Left renal cortex interstitium (tissue), 4 donors: ENCODE results near the gene KRT222. TPM values are rescaled to one million over a fixed set of nuclear protein-coding genes. Genes with fewer than 3 reads are reported as not detected.

Experiments used
- DNase-seq, 4 donors: peaks; one replicate each; pipeline ENCODE4 v3.0.0-alpha.2; 2013; ENCODE audit warnings: low read depth in 4 of 4, low spot score in 2 of 4, missing footprints in 1 of 4
- polyA plus RNA-seq, 4 donors: library from polyadenylated mRNA; unstranded; fragments of 120-200 nt; gene quantifications; one replicate each; pipeline ENCODE4 v1.2.1, GENCODE V29; 2013; ENCODE audit not compliant: insufficient read length in 4 of 4

The KRT222 gene
- polyA plus RNA-seq, 4 donors = 0.07 to 0.51 (median 0.25) TPM

DNA sequence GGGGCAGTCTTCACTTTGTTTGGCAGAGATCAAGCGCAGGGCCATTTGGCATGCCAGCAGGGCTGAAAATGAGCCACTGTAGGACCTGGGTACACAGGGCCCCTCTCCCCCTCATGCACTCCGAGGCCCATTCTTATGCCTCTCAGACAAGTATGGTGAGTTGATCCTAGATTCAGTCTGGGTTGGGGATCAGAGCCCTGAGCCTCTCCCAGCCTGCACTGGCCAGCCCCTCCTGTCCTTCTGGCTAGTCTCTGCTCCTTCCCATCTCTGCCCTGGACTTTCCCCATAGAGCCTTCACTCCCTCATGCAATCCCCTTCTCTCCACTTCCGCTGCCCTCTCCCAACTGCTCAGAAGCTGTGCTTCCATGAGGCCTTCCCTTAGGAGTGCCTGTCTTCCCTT lies 48.4 kb downstream of the KRT222 start:
- no peak for DNase-seq

DNA sequence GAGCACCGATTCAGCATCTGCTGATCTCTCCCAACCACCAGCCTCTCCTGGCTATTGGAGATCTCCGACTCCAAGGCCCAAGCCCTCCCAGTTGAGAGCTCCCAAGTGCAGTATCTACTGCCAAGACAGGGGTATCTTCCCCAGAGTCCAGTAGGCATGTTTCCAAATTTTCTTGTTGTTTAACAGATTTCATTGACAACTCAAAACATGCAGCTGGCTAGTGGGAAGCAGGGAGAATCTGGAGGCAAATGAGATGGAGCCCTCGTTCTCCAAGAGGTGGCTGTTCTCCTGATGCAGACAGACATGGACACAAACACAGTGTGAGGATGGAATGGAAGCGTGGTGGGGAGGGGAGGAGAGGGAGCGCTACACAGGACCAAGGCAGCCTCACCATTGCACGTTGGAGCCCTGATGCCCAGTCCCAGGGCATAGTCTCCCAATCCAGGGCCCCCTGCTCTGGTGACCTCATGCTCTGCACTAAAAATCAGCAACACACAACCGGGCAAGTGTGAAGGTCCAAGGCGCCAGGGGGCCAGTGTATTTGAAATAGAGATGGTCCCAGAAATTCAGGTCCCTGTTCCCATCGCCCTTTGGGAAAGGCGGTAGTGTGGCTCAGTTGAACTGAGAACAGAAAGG lies 49.0 kb downstream of the KRT222 start:
- no peak for DNase-seq

DNA sequence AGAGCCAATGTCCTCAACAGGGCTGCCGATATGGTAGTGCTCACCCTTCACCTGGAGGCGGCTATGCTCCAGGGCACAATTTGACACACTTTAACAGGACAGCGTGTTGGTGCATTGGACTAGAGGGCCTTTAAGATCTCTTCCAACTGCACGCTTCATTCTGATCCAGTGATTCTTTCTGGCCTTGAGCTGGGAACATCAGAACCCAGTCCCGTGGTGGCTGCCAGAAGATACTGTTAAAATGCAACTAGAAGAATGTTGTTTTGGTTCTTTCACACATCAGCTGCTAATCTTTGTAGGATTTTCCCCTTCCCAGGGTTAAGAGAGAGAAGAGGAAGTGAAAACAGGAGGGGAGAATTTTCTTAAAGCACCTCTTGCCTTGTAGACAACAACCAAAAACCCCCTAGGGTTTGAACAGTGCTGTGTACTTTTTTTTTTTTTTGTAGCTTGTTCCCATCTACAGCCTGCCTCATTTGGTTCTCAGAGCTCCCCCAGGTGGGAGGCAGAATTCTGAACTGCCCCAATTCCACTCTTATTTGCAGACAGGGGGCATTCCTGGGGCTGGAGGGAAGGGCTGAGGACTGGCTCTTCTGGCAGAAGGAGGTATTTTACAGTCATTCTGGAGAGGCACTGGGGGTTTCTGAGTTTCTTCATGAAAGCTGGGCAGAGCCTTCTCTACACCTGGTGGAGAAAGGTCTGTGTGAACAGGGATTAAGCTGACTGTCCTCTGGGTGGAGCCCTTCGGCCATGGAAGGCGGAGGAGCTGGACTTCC lies 49.7 kb downstream of the KRT222 start:
- no peak for DNase-seq

DNA sequence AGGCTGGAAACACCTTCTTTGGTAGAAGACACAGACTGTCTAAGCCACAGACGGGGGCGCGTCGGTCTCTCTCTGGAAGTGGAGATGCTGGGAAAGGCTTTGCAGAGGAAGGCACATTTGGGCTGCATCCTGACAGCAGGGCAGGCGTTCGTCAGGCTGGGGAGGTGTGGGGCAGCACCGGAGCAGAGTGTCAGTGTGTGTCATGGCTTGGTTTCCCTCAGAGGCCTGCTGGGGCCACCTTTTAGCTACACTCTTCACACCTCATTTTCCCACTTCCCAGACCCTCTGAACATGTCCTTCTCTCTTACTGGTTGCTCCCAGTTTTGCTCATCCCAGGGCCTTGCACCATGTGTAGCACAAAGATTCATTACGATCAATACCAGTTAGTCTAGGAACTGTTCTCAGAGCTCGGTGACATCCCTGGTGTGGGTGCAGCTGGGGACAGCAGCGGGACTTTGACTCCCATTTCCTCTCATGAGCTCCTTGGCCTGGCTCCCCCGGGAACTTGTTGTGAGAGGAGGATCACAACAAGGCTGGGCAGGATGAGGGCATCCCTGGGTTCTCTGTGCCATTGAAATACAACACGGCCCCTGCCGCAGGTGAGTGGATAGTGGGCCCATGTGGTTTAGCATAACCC lies 50.4 kb downstream of the KRT222 start:
- no peak for DNase-seq

DNA sequence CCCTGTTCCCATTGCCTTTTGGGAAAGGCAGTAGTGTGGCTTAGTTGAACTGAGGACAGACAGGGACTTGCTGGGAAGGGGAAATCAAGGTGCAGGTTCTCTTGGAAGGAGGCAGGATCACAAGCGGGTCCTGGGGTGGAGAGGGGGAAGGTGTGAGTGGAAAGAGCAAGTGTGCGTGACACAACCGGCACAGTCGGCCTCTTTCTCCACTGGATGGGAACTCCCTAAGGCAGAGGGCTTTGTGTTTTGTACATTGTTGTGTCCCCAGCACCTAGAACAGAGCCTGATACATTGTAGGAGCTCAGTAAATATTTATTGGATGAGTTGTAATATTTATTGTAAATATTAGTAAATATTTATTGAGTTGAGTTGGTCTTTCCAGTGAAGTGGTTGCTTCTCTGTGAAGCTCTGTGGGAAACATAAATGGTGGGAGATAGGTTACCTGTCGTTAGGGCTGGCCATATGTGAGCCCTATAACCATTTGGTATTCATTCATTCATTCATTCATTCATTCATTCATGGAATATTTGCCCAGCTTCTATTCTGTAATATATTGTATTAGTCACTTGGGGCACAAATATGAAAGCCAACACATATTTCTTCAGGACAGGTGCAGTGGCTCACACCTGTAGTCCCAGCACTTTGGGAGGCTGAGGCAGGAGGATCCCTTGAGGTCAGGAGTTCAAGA lies 51.4 kb downstream of the KRT222 start:
- DNase-seq = no peak

DNA sequence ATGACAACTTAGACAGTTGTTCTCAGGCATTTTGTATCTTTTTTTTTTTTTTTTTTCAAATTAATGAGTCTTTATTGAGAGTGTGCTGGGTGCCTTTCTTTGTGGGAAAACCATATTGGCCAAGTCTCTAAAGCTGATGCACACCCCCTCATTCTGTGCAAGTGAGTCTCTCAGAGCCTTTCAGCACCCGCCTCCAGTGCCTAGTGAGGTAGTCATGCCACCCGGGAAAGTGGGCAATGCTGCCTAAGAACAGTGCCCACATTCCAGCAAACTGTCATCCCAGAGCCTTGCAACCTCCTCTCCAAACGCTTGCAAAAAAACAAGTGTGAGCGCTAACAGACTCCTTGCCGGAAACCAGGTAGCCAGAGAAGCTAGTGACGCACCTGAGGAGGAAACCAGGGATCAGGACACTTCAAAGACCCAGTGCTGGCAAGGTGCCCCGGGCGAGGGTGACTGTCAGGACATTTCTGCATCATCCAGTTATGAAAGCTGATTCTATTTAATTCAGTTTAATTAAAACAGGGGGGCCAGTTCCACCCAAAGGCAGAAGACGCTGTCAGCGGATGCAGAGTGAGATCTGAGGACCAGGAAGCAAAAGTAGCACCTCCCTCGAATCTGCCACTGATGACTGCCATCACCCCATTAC lies 52.3 kb downstream of the KRT222 start:
- DNase-seq = no peak

DNA sequence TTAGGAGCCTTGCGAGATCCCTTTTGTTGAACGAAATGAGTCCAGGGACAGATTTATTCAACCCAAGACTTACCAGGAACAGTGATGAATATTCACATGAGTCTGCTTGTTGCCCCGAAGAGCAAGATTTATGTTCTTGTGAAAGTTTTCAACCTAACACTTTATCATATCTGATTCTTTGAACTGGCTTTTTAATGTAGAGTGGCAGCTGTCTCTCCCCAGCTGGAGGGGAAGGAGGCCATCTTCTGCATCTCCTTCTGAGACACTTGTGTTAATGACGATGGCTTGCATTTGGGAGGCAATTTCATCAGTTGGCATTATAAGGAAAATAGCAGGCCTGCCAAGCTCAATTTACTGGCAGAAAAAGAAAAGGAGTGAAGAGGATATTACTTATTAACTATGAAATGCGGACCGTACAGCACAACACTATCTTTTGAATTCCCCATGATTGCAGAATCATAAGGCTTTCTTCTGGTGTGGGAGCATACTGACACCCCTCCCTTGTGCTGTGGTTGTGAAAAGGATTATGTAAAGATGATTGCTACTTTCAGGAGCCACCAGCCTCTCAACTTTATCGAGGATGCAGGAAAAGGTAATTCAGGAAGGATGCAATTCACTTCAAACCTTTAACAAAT lies 53.0 kb downstream of the KRT222 start:
- no peak for DNase-seq

DNA sequence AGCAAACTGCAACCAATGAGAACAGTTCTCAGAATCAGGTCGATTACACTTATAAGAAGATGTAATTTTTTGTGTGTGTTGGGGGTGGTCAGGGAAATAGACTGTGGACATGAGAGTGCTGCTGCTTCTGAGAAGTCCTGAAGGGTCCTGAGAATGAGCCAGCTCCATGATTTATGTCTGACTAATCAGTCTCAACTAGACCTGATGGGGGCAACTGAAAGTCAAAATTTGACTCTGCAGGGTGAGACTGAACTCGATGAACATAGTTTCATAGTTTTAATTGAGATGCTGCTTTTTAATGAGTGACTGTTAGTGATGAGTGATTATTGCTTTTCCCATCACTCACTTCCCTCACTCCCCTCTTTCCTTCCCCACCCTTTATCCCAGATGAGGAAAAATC lies 54.6 kb downstream of the KRT222 start:
- DNase-seq = no peak

DNA sequence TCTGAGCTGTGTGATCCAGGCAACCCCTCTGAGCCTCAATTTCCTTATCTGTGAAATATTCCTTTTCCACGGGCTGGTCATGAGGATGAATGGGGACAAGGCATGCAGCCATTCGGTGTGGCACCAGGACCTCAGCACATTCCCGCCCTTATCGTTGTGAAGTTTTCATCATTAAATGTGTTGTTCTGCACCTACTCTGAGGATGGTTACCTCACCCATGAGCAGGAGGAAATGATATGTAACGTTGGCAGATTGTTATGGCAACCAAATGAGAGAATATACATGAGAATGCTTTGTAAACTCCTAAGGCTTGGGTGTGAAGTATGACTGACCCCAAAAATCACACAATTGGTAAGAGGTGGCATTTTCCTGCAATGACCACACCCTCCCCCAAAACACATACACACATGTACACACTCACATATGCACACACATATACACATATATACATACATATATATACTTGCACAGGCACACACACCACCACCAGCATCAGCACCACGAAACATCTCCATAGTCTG lies 56.9 kb downstream of the KRT222 start:
- no peak for DNase-seq

DNA sequence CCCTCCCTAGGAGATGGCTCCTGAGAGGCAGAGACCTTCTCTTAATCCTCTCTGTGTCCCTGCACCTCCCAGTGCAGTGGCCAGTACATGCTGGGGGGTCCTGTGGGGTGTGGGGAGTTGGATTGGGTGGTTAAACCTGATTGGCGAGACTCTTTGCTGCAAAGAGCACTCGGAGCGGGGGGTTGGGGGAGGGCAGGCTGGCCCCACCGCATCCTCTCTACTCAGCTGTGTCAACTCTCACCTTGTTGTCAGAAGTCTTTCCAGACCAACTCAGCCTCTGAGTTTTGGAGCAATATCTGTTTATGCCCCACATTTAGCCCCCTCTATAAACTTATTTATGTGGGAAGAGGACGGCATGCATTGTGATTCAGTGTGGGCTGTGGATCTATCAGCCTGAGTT lies 57.3 kb downstream of the KRT222 start:
- no peak for DNase-seq

DNA sequence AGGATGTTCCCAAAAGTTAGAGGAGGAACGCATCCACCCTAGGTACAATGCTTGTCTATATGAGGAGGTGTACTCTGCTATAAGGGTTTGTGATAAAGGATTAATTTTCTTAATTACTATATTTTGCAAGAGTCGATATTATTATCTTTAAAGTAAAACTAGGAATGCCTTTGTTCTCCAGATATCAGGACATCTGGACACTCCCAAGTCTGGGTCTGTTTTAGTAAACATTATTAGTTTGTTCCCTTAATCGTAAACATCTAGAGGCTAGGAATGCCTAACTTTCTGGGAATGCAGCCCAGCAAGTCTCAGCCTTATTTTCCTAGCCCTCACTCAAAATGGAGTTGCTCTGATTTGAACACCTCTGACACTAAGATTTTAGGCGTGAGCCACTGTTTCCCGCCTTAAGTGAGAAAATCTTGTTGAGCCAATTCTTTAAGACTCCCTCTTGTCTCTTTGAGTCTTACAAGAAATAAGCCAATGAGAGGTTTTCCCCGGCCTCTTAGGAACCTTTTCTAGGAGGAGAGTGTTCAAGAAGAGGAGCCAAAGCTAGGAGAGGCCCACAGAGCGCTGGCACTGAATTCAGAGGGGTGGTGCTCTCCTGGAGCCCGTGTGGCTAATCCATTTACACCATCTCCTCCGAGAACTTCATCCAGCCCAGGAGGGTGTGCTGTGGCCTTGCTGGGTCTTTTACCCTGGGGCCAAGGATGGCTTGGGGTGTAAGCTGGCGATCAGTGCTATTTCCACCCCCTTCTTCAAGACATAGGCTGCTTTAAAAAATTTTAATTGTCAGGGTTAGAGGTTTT lies 58.2 kb downstream of the KRT222 start:
- DNase-seq = no peak

DNA sequence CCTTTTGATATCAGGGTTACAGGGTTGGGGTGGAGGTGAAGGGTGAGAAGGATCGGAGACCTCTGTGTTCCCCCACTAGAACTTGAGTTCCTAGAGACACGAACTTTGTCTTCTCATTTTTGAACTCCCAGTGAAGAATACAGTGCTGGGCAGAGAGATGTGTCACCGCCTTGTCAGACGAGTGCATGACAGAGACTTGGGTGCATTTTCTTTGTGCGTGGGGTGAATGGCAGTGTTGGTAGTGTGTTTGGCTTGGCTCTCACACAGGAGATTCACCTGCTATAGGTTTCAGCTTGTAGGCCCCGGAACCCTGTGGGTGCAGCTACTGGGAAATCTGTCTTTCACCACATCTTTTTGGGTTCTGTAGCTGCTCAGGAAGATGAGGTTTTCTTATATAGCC lies 59.7 kb downstream of the KRT222 start:
- no peak for DNase-seq

Other genes with a start within 250 kb of the KRT222 start
- gene TOP2A, start 247.3 kb downstream of the KRT222 start, polyA plus RNA-seq = 100 to 1,000 TPM; 157 to 182 (median 167) TPM
- 100 to 1,000 TPM; 326 to 393 (median 358) TPM for gene IGFBP4, start 221.7 kb downstream of the KRT222 start, polyA plus RNA-seq
- under 1 TPM; 0.05 to 0.32 (median 0.14) TPM for gene TNS4, start 163.6 kb downstream of the KRT222 start, polyA plus RNA-seq
- gene CCR7, start 99.7 kb downstream of the KRT222 start, polyA plus RNA-seq = under 1 TPM; 0.34 to 0.48 (median 0.44) TPM
- gene SMARCE1, start 17.4 kb downstream of the KRT222 start, polyA plus RNA-seq = 100 to 1,000 TPM; 243 to 283 (median 254) TPM
- gene KRT24, start 38.6 kb upstream of the KRT222 start, polyA plus RNA-seq = not detected
- not detected for gene KRT25, start 90.2 kb upstream of the KRT222 start, polyA plus RNA-seq
- gene KRT26, start 107.0 kb upstream of the KRT222 start, polyA plus RNA-seq = not detected
- gene KRT27, start 117.4 kb upstream of the KRT222 start, polyA plus RNA-seq = not detected
- not detected for gene KRT28, start 134.8 kb upstream of the KRT222 start, polyA plus RNA-seq
- 10 to 100 TPM; 41.1 to 72.4 (median 42.9) TPM for gene KRT10, start 157.4 kb upstream of the KRT222 start, polyA plus RNA-seq
- gene KRT12, start 202.0 kb upstream of the KRT222 start, polyA plus RNA-seq = under 1 TPM in 1 of 4 donors, not detected in 3; 0.28 TPM
- gene KRT20, start 220.1 kb upstream of the KRT222 start, polyA plus RNA-seq = under 1 TPM in 2 of 4 donors, not detected in 2; 0.20 to 0.24 TPM